Esophagus squamous epithelium (tissue), 4 donors: ENCODE measurements around the gene CDK18.

ENCODE experiments used
- CTCF ChIP-seq, 6 experiments: fragments of 450-650 bp in 4 of 6; fragments of 200-600 bp in 2 of 6; sonication (generic) in 2 of 6; IDR thresholded peaks; one replicate each; pipeline ENCODE4 v1.5.1; 2016 to 2019; ENCODE audit warnings: antibody characterized with exemption in 6 of 6, mild to moderate bottlenecking in 4 of 6, moderate library complexity in 4 of 6
- POLR2A ChIP-seq, 4 donors: fragments of 450-650 bp; IDR thresholded peaks; one replicate each; pipeline ENCODE4 v1.6.1; 2017; ENCODE audit warnings: antibody characterized with exemption in 4 of 4, mild to moderate bottlenecking in 4 of 4, moderate library complexity in 3 of 4

- no peak for TF ChIP-seq CTCF (IDR thresholded peaks at IDR 0.05)
- TF ChIP-seq POLR2A (IDR thresholded peaks at IDR 0.05): no peak
Measured at GRCh38 chr1:205516362-205516761, 11.9 kb downstream of the CDK18 start.
